NCI-H1105 treated with DMSO at 0.1 percent for 48 hours (cell line): Measurements from ENCODE around the gene MANBA.
"Not testable (repeated sequence)": the region's sequence is repeated elsewhere in the genome, so short reads cannot be mapped to it uniquely, and the experiment has no call there.

Source experiments
- DNase-seq: peaks from one replicate; lab custom pipeline; 2025; lab: John Stamatoyannopoulos, UW

The MANBA gene

GRCh38 chr4:102722740-102723139 lies 38.0 kb downstream of the MANBA start:
- DNase-seq: no peak

DNA sequence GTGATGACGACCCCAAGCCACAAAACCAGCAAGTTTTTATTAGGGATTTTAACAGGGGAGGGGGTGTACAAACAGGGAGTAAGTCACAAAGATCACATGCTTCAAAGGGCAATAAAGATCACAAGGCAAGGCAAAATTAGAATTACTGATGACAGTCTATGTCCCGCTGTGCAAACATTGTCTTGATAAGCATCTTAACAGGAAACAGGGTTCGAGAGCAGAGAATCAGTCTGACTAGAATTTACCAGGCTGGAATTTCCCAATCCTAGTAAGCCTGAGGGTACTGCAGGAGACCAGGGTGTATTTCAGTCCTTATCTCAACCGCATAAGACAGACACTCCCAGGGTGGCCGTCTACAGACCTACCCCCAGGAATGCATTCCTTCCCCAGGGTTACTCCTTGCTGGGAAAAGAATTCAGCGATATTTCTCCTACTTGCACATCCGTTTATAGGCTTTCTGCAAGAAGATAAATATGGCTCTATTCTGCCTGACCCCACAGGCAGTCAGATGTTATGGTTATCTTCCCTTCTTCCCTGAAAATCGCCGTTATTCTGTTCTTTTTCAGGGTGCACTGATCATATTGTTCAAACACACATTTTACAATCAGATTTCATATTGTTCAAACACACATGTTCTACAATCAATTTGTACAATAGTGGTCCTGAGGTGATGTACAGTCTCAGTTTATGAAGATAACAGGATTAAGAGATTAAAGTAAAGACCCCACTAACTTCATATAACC lies 41.8 kb downstream of the MANBA start:
- DNase-seq: not testable (repeated sequence)

DNA sequence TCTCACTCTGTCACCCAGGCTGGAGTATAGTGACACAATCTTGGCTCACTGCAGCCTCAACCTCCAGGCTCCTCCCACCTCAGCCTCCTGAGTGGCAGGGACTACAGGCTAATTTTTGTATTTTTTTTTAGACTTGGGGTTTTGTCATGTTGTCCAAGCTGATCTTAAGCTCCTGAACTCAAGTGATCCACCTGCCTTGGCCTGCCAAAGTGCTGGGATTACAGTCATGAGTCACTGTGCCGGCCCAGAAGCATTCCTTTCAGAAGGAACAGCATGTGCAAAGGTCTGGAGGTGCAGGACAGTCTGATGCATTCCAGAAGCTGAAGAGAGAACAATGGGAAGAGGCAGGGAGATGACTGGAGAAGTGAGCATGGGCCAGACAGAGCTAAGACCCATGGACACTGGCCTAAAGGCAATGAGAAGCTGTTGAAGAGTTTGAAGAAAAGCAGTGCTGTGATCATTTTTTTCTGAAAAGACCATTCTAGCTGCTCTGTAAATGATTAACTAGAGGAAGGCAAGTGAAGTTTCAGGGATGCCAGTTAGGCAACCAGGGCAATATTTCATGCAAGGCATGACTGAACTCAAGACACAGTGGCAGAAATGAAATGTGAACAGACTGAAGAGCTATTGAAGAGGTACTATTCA lies 43.2 kb downstream of the MANBA start:
- DNase-seq: no peak

DNA sequence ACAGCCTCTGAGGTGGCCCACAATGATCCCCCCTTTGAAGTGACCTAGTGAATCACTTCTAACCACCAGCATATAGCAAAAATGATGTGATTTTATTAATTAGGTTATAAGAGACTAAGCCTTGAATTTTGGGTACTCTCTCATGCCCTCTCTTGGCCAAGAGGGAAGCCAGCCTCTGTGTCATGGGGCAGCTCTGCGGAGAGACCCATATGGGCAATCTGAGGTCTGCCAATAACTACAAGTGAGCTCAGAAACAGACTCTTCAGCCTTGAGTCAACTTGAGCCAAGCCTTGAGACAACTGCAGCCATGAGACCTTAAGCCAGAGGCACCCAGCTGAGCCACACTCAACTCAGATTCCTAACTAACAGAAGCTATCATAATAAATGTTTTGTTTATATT lies 45.7 kb downstream of the MANBA start:
- DNase-seq: no peak

- DNase-seq: not testable (repeated sequence)
Observed at GRCh38 chr4:102713774-102714173, 47.0 kb downstream of the MANBA start.

DNA sequence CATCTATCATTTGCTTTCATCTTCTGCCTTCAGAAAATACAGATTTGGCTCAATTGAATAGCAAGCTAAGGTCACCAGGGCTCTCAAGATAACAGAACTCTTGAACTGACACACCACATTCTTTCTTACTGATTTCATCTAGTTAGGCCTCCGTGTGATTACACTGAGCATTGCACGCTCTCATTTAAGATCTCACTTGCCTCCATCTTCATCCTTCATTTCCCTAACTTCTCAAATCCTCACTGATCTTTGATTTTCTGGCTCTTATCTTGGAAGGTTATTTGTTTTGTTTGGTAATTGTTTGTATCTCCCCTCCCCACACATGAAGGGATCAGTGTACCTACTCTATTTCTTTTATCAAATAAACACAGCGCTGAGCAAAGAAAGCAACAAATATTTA lies 47.7 kb downstream of the MANBA start:
- DNase-seq: no peak

- DNase-seq: no peak
Observed at GRCh38 chr4:102710986-102711385, 49.8 kb downstream of the MANBA start.

DNA sequence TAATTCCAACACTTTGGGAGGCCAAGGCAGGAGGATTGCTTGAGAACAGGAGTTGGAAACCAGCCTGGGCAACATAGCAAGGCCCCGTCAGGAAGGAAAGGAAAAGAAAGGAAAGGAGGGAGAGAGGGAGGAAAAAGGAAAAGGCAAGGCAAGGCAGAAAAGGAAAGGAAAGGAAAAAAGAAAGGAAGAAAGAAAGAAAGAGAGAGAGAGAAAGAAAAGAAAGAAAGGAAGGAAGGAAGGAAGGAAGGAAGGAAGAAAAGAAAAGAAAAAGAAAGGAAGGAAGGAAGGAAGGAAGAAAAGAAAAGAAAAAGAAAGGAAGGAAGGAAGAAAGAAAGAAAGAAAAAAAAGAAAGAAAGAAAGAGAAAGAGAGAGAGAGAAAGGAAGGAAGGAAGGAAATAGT lies 51.7 kb downstream of the MANBA start:
- DNase-seq: not testable (repeated sequence)

DNA sequence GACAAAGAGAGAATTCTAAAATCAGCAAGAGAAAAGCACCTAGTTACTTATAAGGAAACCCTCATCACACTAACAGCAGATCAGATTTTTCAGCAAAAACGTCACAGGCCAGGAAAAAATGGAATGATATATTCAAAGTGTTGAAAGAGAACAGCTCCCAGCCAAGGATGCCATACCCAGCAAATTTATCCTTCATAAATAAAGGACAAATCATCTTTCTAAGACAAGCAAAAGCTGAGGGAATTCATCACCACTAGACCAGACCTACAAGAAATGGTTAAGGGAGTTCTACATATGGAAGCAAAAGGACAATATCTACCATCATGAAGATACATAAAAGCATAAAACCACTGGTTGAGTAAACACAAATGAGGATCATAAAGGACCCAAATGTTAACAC lies 53.6 kb downstream of the MANBA start:
- no peak for DNase-seq

- DNase-seq: no peak
Observed at GRCh38 chr4:102705391-102705935, 55.3 kb downstream of the MANBA start.

GRCh38 chr4:102696758-102697157 lies 64.0 kb downstream of the MANBA start:
- DNase-seq: no peak

DNA sequence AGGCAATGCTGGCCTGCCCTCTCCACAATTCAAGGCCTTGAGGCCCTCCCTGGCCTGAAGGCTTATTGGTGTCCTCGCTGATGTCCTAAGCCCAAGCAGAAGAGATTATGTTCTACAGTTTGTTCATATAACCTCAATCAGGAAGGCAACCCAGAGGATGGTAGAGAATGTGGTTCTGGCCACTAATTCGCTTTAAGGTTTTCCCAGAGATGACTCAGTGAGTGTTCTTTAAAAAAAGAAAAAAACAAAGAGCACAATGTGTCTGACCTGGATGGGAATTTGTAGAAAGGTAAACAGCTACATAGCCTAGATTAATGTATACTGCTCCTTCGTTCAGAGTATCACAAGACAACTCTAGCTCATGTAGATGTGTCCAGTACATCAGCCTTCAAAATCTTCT lies 66.0 kb downstream of the MANBA start:
- DNase-seq: no peak

- no peak for DNase-seq
Observed at GRCh38 chr4:102693861-102694260, 66.9 kb downstream of the MANBA start.

DNA sequence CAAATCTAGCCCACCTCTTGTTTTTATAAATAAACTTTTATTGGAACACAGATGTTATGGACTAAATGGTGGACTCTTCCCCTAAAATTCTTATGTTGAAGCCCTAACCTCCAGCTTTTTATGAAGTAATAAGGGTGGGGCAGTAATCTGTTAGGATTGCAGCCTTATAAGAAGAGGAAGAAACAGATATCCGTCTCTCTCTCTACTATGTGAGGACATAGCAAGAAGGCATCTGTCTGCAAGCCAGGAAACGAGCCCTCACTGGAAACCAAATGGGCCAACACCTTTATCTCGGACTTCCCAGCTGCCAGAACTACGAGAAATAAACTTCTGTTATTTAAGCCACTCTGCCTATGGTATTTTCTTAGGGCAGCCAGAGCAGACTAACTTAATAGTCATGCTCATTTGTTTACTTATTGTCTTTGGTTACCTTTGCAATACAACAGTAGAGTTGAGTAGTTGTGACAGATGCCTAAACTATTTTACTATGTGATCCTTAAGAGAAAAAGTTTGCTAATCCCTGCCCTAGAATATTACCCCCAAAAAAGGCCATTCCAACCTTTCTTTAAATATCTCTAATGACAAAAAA lies 67.4 kb downstream of the MANBA start:
- DNase-seq: no peak

GRCh38 chr4:102692474-102692873 lies 68.3 kb downstream of the MANBA start:
- DNase-seq: no peak

- no peak for DNase-seq
Observed at GRCh38 chr4:102687982-102688433, 72.8 kb downstream of the MANBA start.

DNA sequence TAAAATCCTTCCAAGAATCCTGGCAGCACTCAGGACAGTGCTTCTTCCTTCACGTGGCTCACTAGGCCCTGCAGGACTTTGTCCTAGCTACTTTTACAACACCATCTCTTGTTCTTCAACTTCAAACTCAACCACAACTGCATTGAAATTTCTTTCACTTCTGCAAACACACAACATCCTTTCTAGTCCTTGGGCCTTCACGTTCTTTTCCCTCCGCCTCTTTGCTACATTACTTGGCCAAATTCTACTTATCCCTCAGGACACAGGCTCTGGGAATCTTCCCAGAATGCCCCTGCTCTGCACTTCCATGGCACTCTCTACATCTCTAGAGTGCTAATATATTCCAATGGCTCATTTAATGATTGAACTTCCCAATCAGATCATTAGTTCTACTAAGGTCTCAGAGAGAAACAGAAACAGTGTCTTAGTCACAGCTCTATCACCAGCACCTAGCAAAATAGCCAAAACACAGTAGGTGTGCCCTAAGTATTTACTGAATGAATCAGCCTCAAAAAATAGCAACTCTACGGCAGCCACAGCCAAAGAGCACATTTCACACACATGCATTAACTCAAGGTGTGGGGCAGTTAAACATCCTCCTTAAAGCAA lies 73.3 kb downstream of the MANBA start:
- DNase-seq: no peak

DNA sequence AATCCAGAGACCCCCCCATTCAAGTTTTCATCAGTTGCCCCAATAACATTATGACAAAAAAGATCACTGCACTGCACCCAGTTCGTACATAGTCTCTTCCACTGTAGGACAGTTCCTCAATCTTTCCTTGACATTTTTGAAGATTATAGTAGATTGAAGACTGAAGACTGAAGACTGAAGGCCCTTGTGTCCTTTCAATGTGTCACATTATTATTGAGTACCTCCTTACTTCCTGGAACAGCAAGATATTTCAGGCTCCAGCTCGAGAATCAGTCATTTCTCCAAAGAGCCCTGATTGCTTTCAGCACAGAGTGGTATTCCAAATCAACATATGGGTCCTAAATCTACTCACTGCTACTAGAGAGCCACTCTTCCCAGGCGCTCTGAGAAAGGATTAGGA lies 75.0 kb downstream of the MANBA start:
- DNase-seq: no peak

GRCh38 chr4:102684610-102685052 lies 76.1 kb downstream of the MANBA start:
- no peak for DNase-seq

DNA sequence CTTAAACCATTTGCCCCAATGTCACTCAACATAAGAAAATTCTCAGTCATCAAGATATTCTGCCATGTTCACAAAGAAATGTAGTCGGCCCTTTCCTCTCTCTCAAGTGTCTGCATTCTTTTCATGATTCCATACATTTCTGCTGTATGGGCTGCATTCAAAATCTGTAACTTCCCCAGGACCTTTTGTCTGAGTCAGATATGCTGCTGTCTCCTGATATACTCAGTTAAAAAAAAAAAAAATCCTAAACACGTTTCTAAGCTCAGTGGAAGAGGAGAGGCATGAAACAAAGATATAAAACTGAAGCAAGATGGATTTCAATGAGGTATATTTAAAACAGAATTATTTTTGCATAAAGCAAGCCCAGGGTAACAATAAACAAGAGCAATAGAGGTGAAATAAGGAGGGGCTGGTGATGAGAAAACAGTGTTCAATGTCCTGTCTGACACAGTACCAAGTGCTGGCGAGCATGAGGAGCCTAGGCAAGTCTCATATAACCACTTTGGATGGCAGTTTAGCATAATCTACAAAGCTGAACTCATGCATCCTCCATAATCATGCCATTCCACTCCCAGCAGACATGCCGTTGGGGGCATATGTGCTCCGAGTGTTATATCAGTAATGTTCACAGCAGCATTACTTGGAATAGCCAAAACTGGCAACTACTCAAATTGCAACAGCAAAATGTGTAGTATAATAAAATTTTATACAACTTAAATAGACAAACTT lies 76.7 kb downstream of the MANBA start:
- no peak for DNase-seq

- no peak for DNase-seq
Observed at GRCh38 chr4:102678695-102679335, 82.0 kb downstream of the MANBA start.
